H1 (cell line): ENCODE measurements around the gene FDXACB1. TPM values are rescaled to one million over a fixed set of nuclear protein-coding genes. Genes with fewer than 3 reads are reported as not detected.

ENCODE experiments used
- ATF2 ChIP-seq: IDR thresholded peaks from 2 replicates; pipeline ENCODE4 v1.6.1; 2012; ENCODE audit warnings: low read length, inconsistent platforms
- CHD7 ChIP-seq: fragments of 300-600 bp; sonication (generic); IDR thresholded peaks from 2 replicates; pipeline ENCODE4 v1.7.1; 2012; ENCODE audit warnings: low read length, moderate library complexity, mild to moderate bottlenecking, inconsistent platforms; ENCODE audit not compliant: insufficient replicate concordance
- SRF ChIP-seq: IDR thresholded peaks from 2 replicates; pipeline ENCODE4 v1.6.1; 2011; ENCODE audit warnings: mild to moderate bottlenecking, low read depth, low read length, moderate library complexity
- USF2 ChIP-seq: IDR thresholded peaks from 2 replicates; pipeline ENCODE4 v1.6.1; 2011; ENCODE audit warnings: low read length, improper control_type of control experiment
- polyA plus RNA-seq, 7 experiments: library from polyadenylated mRNA; depleted of rRNA in 3 of 7; stranded (reverse) in 5 of 7; unstranded in 2 of 7; fragments of >200 nt in 5 of 7; fragments of 200-250 nt in 2 of 7; gene quantifications; 1 replicate in 5 of 7; 2 replicates in 1 of 7; 4 replicates in 1 of 7; pipeline versions ENCODE4 v1.2.1 to v1.2.3, GENCODE V29; 2011 to 2013; ENCODE audit warnings: missing spikeins in 2 of 7, mixed read lengths in 2 of 7
- total RNA-seq: library from RNA; stranded (reverse); fragmentation: NEBNext Ultra II Directional; extraction: Animal tissue kit (Norgen Biotek cat#: 25700); gene quantifications from 2 replicates; pipeline ENCODE4 v1.2.1, GENCODE V29; 2021

FDXACB1 gene
- total and polyA plus RNA-seq, 2 of the 8 experiments (the other 6 are each of a cell fraction or from before 2014, with no cell fraction given) = 1.4 to 2.3 TPM

GRCh38 chr11:111835665-111836064 lies 43.3 kb downstream of the FDXACB1 start (continued):
- no peak for TF ChIP-seq CHD7
- TF ChIP-seq SRF = no peak
- no peak for TF ChIP-seq ATF2
- TF ChIP-seq USF2 = no peak
- TF ChIP-seq, all 59 proteins: peak for 0
